IMR-90 (cell line): Measurements from ENCODE around the gene UBAP2L. TPM values are rescaled to one million over a fixed set of nuclear protein-coding genes. Genes with fewer than 3 reads are reported as not detected.

ENCODE experiments used
- ATAC-seq: fragments of 200-7000 bp; cut with Tn5 transposase; 2 replicates; pipeline ENCODE4 v1.9.1; 2020; ENCODE audit warnings: low read depth, mild to moderate bottlenecking, moderate library complexity
- BruUV-seq: library from RNA; stranded (reverse); fragments of 400-500 nt; replicated peaks from 2 replicates; lab custom pipeline; 2021; lab: Mats Ljungman, UMichigan
- CTCF ChIA-PET: fragments of 300-600 bp; formaldehyde crosslinking; extraction: SDS; loops from one replicate; lab custom pipeline; 2021; ENCODE audit warnings: antibody characterized with exemption; lab: Yijun Ruan, JAX
- POLR2A ChIA-PET: fragments of 300-600 bp; sonication (Branson Sonifier 250); formaldehyde crosslinking; loops from one replicate; lab custom pipeline; 2022; ENCODE audit warnings: antibody characterized with exemption; ENCODE audit not compliant: unreplicated experiment; lab: Charles Lee
- DNase-seq: peaks from one replicate; pipeline ENCODE4 v3.0.0; 2013
- H2AFZ ChIP-seq: replicated peaks from 2 replicates; pipeline ENCODE3; 2013; ENCODE audit warnings: low read length, mild to moderate bottlenecking; ENCODE audit not compliant: poor library complexity
- H2AK5ac ChIP-seq: 2 replicates; pipeline ENCODE4 v1.6.1; 2013; ENCODE audit warnings: low read depth, low read length, inconsistent platforms
- H2AK9ac ChIP-seq: replicated peaks from 2 replicates; pipeline ENCODE3; 2013; ENCODE audit warnings: mild to moderate bottlenecking, low read depth, low read length, moderate library complexity; ENCODE audit not compliant: poor library complexity
- H2BK120ac ChIP-seq: 2 replicates; pipeline ENCODE4 v1.6.1; 2013; ENCODE audit warnings: low read depth, low read length, inconsistent platforms
- H2BK15ac ChIP-seq: 3 replicates; pipeline ENCODE4 v1.6.1; 2013; ENCODE audit warnings: low read depth, low read length, inconsistent platforms
- H2BK20ac ChIP-seq: 2 replicates; pipeline ENCODE4 v1.6.1; 2013; ENCODE audit warnings: low read depth, mild to moderate bottlenecking, inconsistent platforms, low read length, moderate library complexity
- H2BK5ac ChIP-seq: 2 replicates; pipeline ENCODE4 v1.6.1; 2013; ENCODE audit warnings: mild to moderate bottlenecking, low read depth, low read length, inconsistent platforms; ENCODE audit not compliant: poor library complexity, severe bottlenecking
- H3K14ac ChIP-seq: replicated peaks from 2 replicates; pipeline ENCODE4 v1.6.1; 2013; ENCODE audit warnings: low read depth, low read length, inconsistent platforms
- H3K18ac ChIP-seq: 2 replicates; pipeline ENCODE4 v1.6.1; 2013; ENCODE audit warnings: low read depth, low read length, control low read depth
- H3K23ac ChIP-seq: 2 replicates; pipeline ENCODE4 v1.6.1; 2013; ENCODE audit warnings: low read depth, low read length, inconsistent platforms
- H3K27ac ChIP-seq: 2 replicates; pipeline ENCODE4 v1.5.1; 2013; ENCODE audit warnings: mild to moderate bottlenecking, control low read depth, low read length; ENCODE audit not compliant: insufficient read depth
- H3K27me3 ChIP-seq: 2 replicates; pipeline ENCODE4 v1.6.1; 2013; ENCODE audit warnings: low read length; ENCODE audit not compliant: control insufficient read depth, insufficient read depth
- H3K36me3 ChIP-seq: 2 replicates; pipeline ENCODE4 v1.6.1; 2013; ENCODE audit warnings: low read length, mixed read lengths; ENCODE audit not compliant: control insufficient read depth, insufficient read depth
- H3K4ac ChIP-seq: 2 replicates; pipeline ENCODE4 v1.6.1; 2013; ENCODE audit warnings: low read depth, low read length, inconsistent platforms
- H3K4me1 ChIP-seq: 2 replicates; pipeline ENCODE4 v1.6.1; 2013; ENCODE audit warnings: low read length, mixed read lengths; ENCODE audit not compliant: control insufficient read depth, insufficient read depth
- H3K4me2 ChIP-seq: 2 replicates; pipeline ENCODE4 v1.6.1; 2013; ENCODE audit warnings: low read depth, mild to moderate bottlenecking, control low read depth, low read length, moderate library complexity
- H3K4me3 ChIP-seq: 2 replicates; pipeline ENCODE4 v1.5.1; 2013; ENCODE audit warnings: low read depth, mild to moderate bottlenecking, control low read depth, low read length, moderate library complexity; ENCODE audit not compliant: insufficient read depth
- H3K56ac ChIP-seq: 2 replicates; pipeline ENCODE4 v1.6.1; 2013; ENCODE audit warnings: low read length, inconsistent platforms; ENCODE audit not compliant: insufficient read depth; ENCODE audit errors: extremely low read depth
- H3K79me1 ChIP-seq, 2 experiments: 2 replicates each; pipeline ENCODE4 v1.6.1; 2013; ENCODE audit warnings: low read length in 2 of 2, inconsistent platforms in 1 of 2, low read depth in 1 of 2
- H3K9ac ChIP-seq: 2 replicates; pipeline ENCODE4 v1.6.1; 2013; ENCODE audit warnings: low read depth, low read length, control low read depth
- H3K9me1 ChIP-seq: 2 replicates; pipeline ENCODE4 v1.6.1; 2013; ENCODE audit warnings: low read length, inconsistent platforms; ENCODE audit not compliant: insufficient read depth
- H3K9me3 ChIP-seq: 2 replicates; pipeline ENCODE4 v1.6.1; 2013; ENCODE audit warnings: low read length; ENCODE audit not compliant: control insufficient read depth, insufficient read depth
- H4K20me1 ChIP-seq: 2 replicates; pipeline ENCODE4 v1.6.1; 2013; ENCODE audit warnings: low read length, inconsistent platforms; ENCODE audit not compliant: insufficient read depth
- H4K5ac ChIP-seq: 2 replicates; pipeline ENCODE4 v1.6.1; 2013; ENCODE audit warnings: mild to moderate bottlenecking, low read depth, low read length, control low read depth
- H4K8ac ChIP-seq, 2 experiments: 2 replicates each; pipeline ENCODE4 v1.6.1; 2013; ENCODE audit warnings: low read depth in 2 of 2, low read length in 2 of 2, control low read depth in 1 of 2, inconsistent platforms in 1 of 2
- H4K91ac ChIP-seq: 2 replicates; pipeline ENCODE4 v1.6.1; 2013; ENCODE audit warnings: low read depth, low read length, inconsistent platforms; ENCODE audit not compliant: insufficient read depth
- BHLHE40 ChIP-seq: fragments of 150-350 bp; IDR thresholded peaks from 2 replicates; pipeline ENCODE4 v1.6.1; 2016; ENCODE audit warnings: mild to moderate bottlenecking, low read depth, low read length
- FOS ChIP-seq: fragments of 150-350 bp; IDR thresholded peaks from 2 replicates; pipeline ENCODE4 v1.6.1; 2016; ENCODE audit warnings: low read depth, low read length
- MAFK ChIP-seq: IDR thresholded peaks from 2 replicates; pipeline ENCODE4 v1.6.1; 2012; ENCODE audit warnings: low read depth, low read length, improper control_type of control experiment
- MAZ ChIP-seq: IDR thresholded peaks from 2 replicates; pipeline ENCODE4 v1.6.1; 2012; ENCODE audit warnings: low read depth, mild to moderate bottlenecking, low read length, improper control_type of control experiment, moderate library complexity, borderline replicate concordance
- MXI1 ChIP-seq: IDR thresholded peaks from 2 replicates; pipeline ENCODE4 v1.6.1; 2012; ENCODE audit warnings: low read depth, mild to moderate bottlenecking, low read length, moderate library complexity, borderline replicate concordance
- NFE2L2 ChIP-seq: fragments of 150-350 bp; IDR thresholded peaks from 2 replicates; pipeline ENCODE4 v1.6.1; 2016; ENCODE audit warnings: low read depth, mild to moderate bottlenecking, low read length
- POLR2A ChIP-seq: IDR thresholded peaks from 2 replicates; pipeline ENCODE4 v1.6.1; 2012; ENCODE audit warnings: mild to moderate bottlenecking, low read depth, low read length
- RCOR1 ChIP-seq: IDR thresholded peaks from 2 replicates; pipeline ENCODE4 v1.6.1; 2012; ENCODE audit warnings: mild to moderate bottlenecking, low read length, improper control_type of control experiment; ENCODE audit not compliant: insufficient replicate concordance
- RFX5 ChIP-seq: IDR thresholded peaks from 2 replicates; pipeline ENCODE4 v1.8.0; 2012; ENCODE audit warnings: low read depth, mild to moderate bottlenecking, low read length, moderate library complexity
- WGBS, 2 experiments: methylation state at CpG; one replicate each; pipeline versions ENCODE4 v1.1.5 to v1.1.7; 2013; ENCODE audit warnings: missing lambda C conversion rate in 2 of 2; ENCODE audit not compliant: insufficient read length in 1 of 2; ENCODE audit errors: extremely low coverage in 2 of 2; 5-methylcytosine and 5-hydroxymethylcytosine counted together
- dilution Hi-C: fragments of 300-500 bp; cut with HindIII; formaldehyde crosslinking; loops from one replicate; pipeline ENCODE4 v1.14.3; 2018; ENCODE audit warnings: low sequenced_read_pairs; ENCODE audit not compliant: unreplicated experiment
- in situ Hi-C: fragments of 300-500 bp; cut with MboI; formaldehyde crosslinking; loops from 3 replicates; pipeline ENCODE4 v1.14.3; 2019; ENCODE audit warnings: low sequenced_read_pairs, inconsistent platforms, mixed read lengths
- intact Hi-C: fragments of 100-400 bp; cut with micrococcal nuclease; formaldehyde crosslinking; loops from 2 replicates; pipeline ENCODE4 v1.10.0; 2022
- polyA plus RNA-seq, 3 experiments: library from polyadenylated mRNA; depleted of rRNA; stranded (reverse); fragments of >200 nt; gene quantifications; 2 replicates each; pipeline ENCODE4 v1.2.3, GENCODE V29; 2012; ENCODE audit warnings: low replicate concordance in 1 of 3
- total RNA-seq: library from RNA; depleted of rRNA; stranded (reverse); fragments of >200 nt; gene quantifications from 2 replicates; pipeline ENCODE4 v1.2.3, GENCODE V29; 2012
- TF ChIP-seq, protein P1 (sequence below): conservative IDR thresholded peaks from 2 replicates; pipeline ENCODE4 v1.5.1; 2012; ENCODE audit warnings: mild to moderate bottlenecking, low read depth, low read length, improper control_type of control experiment
- TF ChIP-seq, protein P2 (sequence below): fragments of 150-350 bp; IDR thresholded peaks from 2 replicates; pipeline ENCODE4 v1.6.1; 2016; ENCODE audit warnings: low read depth, mild to moderate bottlenecking, low read length, moderate library complexity, borderline replicate concordance
- TF ChIP-seq, protein P3 (sequence below): fragments of 150-350 bp; IDR thresholded peaks from 2 replicates; pipeline ENCODE4 v1.6.1; 2017; ENCODE audit warnings: mild to moderate bottlenecking, antibody characterized with exemption, low read length, low read depth

The UBAP2L gene
- total and polyA plus RNA-seq, 2 of the 4 experiments (the other 2 are of a cell fraction) = 57.5 to 149 TPM

DNA sequence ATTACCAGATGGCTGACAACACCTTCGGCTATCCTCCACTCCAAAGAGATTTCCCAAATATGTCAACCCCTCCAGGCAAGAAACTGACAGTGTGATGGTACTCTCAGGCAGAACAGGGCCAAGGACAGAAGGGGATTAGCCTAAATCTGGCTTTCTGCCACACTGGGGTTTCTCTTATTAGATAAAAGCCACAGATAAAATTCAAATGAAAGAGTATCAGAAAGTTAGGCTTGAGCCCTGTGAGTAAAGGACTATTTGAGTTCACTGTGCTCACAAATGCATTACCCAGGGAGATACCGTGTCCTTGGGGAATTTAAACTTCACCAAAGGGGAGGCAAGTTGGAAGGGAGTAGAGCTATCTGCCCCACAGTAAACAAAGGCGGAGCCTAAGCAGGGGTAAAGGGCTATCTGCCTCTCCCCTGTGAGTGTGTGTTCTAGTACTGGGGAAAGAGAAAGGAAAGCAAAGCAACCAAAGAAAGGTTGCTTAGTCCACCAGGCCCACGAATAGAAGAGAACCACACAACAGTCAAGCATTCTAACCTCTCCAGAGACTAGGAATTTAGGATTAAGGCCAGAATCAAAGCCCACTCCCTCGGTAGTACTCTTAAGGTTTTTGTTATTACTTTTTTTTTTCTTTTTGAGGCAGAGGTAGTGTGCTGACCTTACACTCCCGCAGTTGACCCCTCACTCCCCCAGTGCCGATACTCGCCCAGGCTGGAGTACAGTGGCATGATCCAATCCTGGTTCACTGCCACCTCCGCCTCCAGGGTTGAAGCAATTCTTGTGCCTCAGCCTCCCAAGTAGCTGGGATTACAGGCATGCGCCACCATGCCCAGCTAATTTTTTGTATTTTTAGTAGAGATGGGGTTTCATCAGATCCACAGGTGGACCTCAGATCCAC lies 41.6 kb upstream of the UBAP2L start:
- 100% methylated on average over 3 of the region's 10 CpGs; no CpG with 5 or more reads in 1 of the 2 experiments for WGBS, 2 experiments
- peak overlapping the region; percentile 52 for H3K4me2 ChIP-seq
- no peak overlapping the region for H3K56ac ChIP-seq
- H3K4me3 ChIP-seq = no peak overlapping the region
- H2AK5ac ChIP-seq = no peak overlapping the region
- no peak overlapping the region for H2BK120ac ChIP-seq
- intact Hi-C loops (no loop called here), dilution Hi-C loops (no loop called here), in situ Hi-C loops (no loop called here)
- H3K23ac ChIP-seq = peak overlapping the region; percentile 59
- peaks cover 19% of the 10 kb centered on the region for H3K36me3 ChIP-seq
- H2BK15ac ChIP-seq = no peak overlapping the region
- no peak for ATAC-seq
- no peak overlapping the region for H4K5ac ChIP-seq
- H4K91ac ChIP-seq = no peak overlapping the region
- no peak overlapping the region for H3K4ac ChIP-seq
- no peak for DNase-seq
- peaks cover 22% of the 10 kb centered on the region for H3K4me1 ChIP-seq
- no peak overlapping the region for H3K18ac ChIP-seq
- H3K9ac ChIP-seq = peak overlapping the region; percentile 15; the same call in 1 of the 2 replicates
- H3K9me3 ChIP-seq = no peaks in the 10 kb centered on the region
- TF ChIP-seq BHLHE40 (no peak), MXI1 (no peak), POLR2A (no peak), FOS (no peak), RFX5 (no peak), MAFK (no peak), RCOR1 (no peak), NFE2L2 (no peak), MAZ (no peak)
- TF ChIP-seq, protein P1, sequence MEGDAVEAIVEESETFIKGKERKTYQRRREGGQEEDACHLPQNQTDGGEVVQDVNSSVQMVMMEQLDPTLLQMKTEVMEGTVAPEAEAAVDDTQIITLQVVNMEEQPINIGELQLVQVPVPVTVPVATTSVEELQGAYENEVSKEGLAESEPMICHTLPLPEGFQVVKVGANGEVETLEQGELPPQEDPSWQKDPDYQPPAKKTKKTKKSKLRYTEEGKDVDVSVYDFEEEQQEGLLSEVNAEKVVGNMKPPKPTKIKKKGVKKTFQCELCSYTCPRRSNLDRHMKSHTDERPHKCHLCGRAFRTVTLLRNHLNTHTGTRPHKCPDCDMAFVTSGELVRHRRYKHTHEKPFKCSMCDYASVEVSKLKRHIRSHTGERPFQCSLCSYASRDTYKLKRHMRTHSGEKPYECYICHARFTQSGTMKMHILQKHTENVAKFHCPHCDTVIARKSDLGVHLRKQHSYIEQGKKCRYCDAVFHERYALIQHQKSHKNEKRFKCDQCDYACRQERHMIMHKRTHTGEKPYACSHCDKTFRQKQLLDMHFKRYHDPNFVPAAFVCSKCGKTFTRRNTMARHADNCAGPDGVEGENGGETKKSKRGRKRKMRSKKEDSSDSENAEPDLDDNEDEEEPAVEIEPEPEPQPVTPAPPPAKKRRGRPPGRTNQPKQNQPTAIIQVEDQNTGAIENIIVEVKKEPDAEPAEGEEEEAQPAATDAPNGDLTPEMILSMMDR = no peak
- TF ChIP-seq, protein P2, sequence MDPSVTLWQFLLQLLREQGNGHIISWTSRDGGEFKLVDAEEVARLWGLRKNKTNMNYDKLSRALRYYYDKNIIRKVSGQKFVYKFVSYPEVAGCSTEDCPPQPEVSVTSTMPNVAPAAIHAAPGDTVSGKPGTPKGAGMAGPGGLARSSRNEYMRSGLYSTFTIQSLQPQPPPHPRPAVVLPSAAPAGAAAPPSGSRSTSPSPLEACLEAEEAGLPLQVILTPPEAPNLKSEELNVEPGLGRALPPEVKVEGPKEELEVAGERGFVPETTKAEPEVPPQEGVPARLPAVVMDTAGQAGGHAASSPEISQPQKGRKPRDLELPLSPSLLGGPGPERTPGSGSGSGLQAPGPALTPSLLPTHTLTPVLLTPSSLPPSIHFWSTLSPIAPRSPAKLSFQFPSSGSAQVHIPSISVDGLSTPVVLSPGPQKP = no peak
- TF ChIP-seq, protein P3, sequence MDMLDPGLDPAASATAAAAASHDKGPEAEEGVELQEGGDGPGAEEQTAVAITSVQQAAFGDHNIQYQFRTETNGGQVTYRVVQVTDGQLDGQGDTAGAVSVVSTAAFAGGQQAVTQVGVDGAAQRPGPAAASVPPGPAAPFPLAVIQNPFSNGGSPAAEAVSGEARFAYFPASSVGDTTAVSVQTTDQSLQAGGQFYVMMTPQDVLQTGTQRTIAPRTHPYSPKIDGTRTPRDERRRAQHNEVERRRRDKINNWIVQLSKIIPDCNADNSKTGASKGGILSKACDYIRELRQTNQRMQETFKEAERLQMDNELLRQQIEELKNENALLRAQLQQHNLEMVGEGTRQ = no peak
- H3K9me1 ChIP-seq = peaks cover 18% of the 10 kb centered on the region
- H2AK9ac ChIP-seq = no peak overlapping the region
- H2BK20ac ChIP-seq = no peak overlapping the region
- ChIA-PET POLR2A (interaction anchor here (0.6 kb wide), 1 partner anchor 1613 kb away, joined by 3 read pairs; no protein-coding TSS in a partner anchor), CTCF (no interaction called here)
- H3K14ac ChIP-seq = no peak overlapping the region
- H3K27ac ChIP-seq = no peak overlapping the region; the same call in 1 of the 2 replicates
- peaks cover 0 to 35% of the 10 kb centered on the region in 2 experiments; a peak in 2 of 4 replicates for H3K79me1 ChIP-seq
- H4K8ac ChIP-seq = no peak overlapping the region
- H4K20me1 ChIP-seq = peaks cover 86% of the 10 kb centered on the region
- H3K27me3 ChIP-seq = no peaks in the 10 kb centered on the region
- no TSS peak for BruUV-seq
- H2AFZ ChIP-seq = no peak overlapping the region
- H2BK5ac ChIP-seq = no peak overlapping the region
